Measurements from ENCODE around the gene SMARCD2.
"Not testable (repeated sequence)": the region's sequence is repeated elsewhere in the genome, so short reads cannot be mapped to it uniquely, and the experiment has no call there.

SMARCD2 gene

GRCh38 chr17:63848834-63849689, 6.6 kb upstream of the SMARCD2 start:
- DNase-seq, result peak; percentile 97

- DNase-seq, result no peak
Measured at GRCh38 chr17:63847525-63848249, 5.2 kb upstream of the SMARCD2 start.

- DNase-seq, result no peak
Measured at GRCh38 chr17:63845509-63845908, 3.0 kb upstream of the SMARCD2 start.

- DNase-seq, result no peak
Measured at GRCh38 chr17:63843910-63844677, 1.6 kb upstream of the SMARCD2 start.

- not testable (repeated sequence) for DNase-seq
Measured at GRCh38 chr17:63843387-63843888, 953 bp upstream of the SMARCD2 start.

GRCh38 chr17:63842173-63842539, 329 bp downstream of the SMARCD2 start:
- no peak for DNase-seq

- DNase-seq, result no peak
Measured at GRCh38 chr17:63841350-63842172, 924 bp downstream of the SMARCD2 start.

- DNase-seq, result no peak
Measured at GRCh38 chr17:63840591-63841349, 1.7 kb downstream of the SMARCD2 start.

GRCh38 chr17:63838631-63839171, 3.8 kb downstream of the SMARCD2 start:
- DNase-seq, result no peak

- DNase-seq, result no peak
Measured at GRCh38 chr17:63837962-63838600, 4.4 kb downstream of the SMARCD2 start.

GRCh38 chr17:63837480-63837879, 5.0 kb downstream of the SMARCD2 start:
- DNase-seq, result no peak

GRCh38 chr17:63836811-63837210, 5.7 kb downstream of the SMARCD2 start:
- no peak for DNase-seq

GRCh38 chr17:63835167-63835720, 7.2 kb downstream of the SMARCD2 start:
- no peak for DNase-seq

GRCh38 chr17:63834431-63835166, 7.9 kb downstream of the SMARCD2 start:
- DNase-seq, result peak; percentile 69

- no peak for DNase-seq
Measured at GRCh38 chr17:63833741-63834373, 8.6 kb downstream of the SMARCD2 start.

GRCh38 chr17:63833026-63833740, 9.3 kb downstream of the SMARCD2 start:
- DNase-seq, result no peak

- DNase-seq, result no peak
Measured at GRCh38 chr17:63832455-63832854, 10.0 kb downstream of the SMARCD2 start.

GRCh38 chr17:63832014-63832413, 10.5 kb downstream of the SMARCD2 start:
- no peak for DNase-seq

All from activated T-cell treated with anti-CD3 and anti-CD28 coated beads, Interleukin-2, amount 50 U/mL, for 1 hour (primary cell).